GM18909 (cell line): Measurements from ENCODE around the gene MTURN.
A peak's percentile ranks its signal among the peaks of the same experiment; 100 is the strongest.
"Not testable (repeated sequence)": the region's sequence is repeated elsewhere in the genome, so short reads cannot be mapped to it uniquely, and the experiment has no call there.

Experiments
- ATAC-seq: cut with Tn5 transposase; IDR thresholded peaks from one replicate; pipeline ENCODE4 v1.9.1; 2021; ENCODE audit warnings: mild to moderate bottlenecking; ENCODE audit not compliant: unreplicated experiment, poor library complexity

MTURN gene

GRCh38 chr7:30176463-30177109 is 41.8 kb downstream of the MTURN start:
- no peak for ATAC-seq

- no peak for ATAC-seq
Observed at GRCh38 chr7:30177186-30177585, 42.4 kb downstream of the MTURN start.

GRCh38 chr7:30177965-30178364 is 43.2 kb downstream of the MTURN start:
- ATAC-seq: no peak

- ATAC-seq: peak; percentile 90
Observed at GRCh38 chr7:30178748-30179436, 44.1 kb downstream of the MTURN start.

GRCh38 chr7:30180718-30181117 is 45.9 kb downstream of the MTURN start:
- ATAC-seq: no peak

- no peak for ATAC-seq
Observed at GRCh38 chr7:30181211-30181610, 46.4 kb downstream of the MTURN start.

GRCh38 chr7:30181736-30182522 is 47.1 kb downstream of the MTURN start:
- ATAC-seq: no peak

GRCh38 chr7:30182814-30183213 is 48.0 kb downstream of the MTURN start:
- no peak for ATAC-seq

GRCh38 chr7:30183749-30184369 is 49.1 kb downstream of the MTURN start:
- ATAC-seq: no peak

GRCh38 chr7:30184791-30185487 is 50.2 kb downstream of the MTURN start:
- no peak for ATAC-seq

GRCh38 chr7:30185496-30185895 is 50.7 kb downstream of the MTURN start:
- ATAC-seq: no peak

GRCh38 chr7:30186725-30187124 is 51.9 kb downstream of the MTURN start:
- ATAC-seq: no peak

GRCh38 chr7:30187513-30187912 is 52.7 kb downstream of the MTURN start:
- no peak for ATAC-seq

- ATAC-seq: not testable (repeated sequence)
Observed at GRCh38 chr7:30188381-30188780, 53.6 kb downstream of the MTURN start.

- ATAC-seq: no peak
Observed at GRCh38 chr7:30188811-30189210, 54.0 kb downstream of the MTURN start.

- ATAC-seq: no peak
Observed at GRCh38 chr7:30191809-30192208, 57.0 kb downstream of the MTURN start.

- no peak for ATAC-seq
Observed at GRCh38 chr7:30193336-30193943, 58.7 kb downstream of the MTURN start.

GRCh38 chr7:30196408-30196807 is 61.6 kb downstream of the MTURN start:
- ATAC-seq: no peak

- no peak for ATAC-seq
Observed at GRCh38 chr7:30197438-30197837, 62.7 kb downstream of the MTURN start.

- no peak for ATAC-seq
Observed at GRCh38 chr7:30199271-30199670, 64.5 kb downstream of the MTURN start.
